ENCODE results near the gene HTT. TPM values are rescaled to one million over a fixed set of nuclear protein-coding genes. Genes with fewer than 3 reads are reported as not detected.

HTT gene
- total RNA-seq, 1 experiment from 2014 or later = 37.4 TPM

GRCh38 chr4:3108211-3108610 lies 33.7 kb downstream of the HTT start:
- no peaks in the 10 kb centered on the region for H3K27me3 ChIP-seq (ENCODE audit: insufficient read depth, low read length)
- H3K27ac ChIP-seq (ENCODE audit: low read depth, low read length) = no peak overlapping the region
- H3K4me3 ChIP-seq (replicated peaks in 1 of 2; ENCODE audit: low read depth in 1 of 2, low read length in 2 of 2) = no peak overlapping the region
- H3K4me2 ChIP-seq (ENCODE audit: low read length) = no peak overlapping the region
- DNase-seq (ENCODE audit: low read depth, low spot score) (no peak), ATAC-seq (no peak)
- H2AFZ ChIP-seq (ENCODE audit: low read depth, low read length, poor library complexity, severe bottlenecking) = no peak overlapping the region
- ChIA-PET POLR2A (no interaction called here), CTCF (interaction anchor here (1.6 kb wide), 1 partner anchor 335 kb away, joined by 7 read pairs; no protein-coding TSS in a partner anchor), RAD21 (ENCODE audit: low non-redundant PET in 1 of 2, low total read pairs in 2 of 2, uncharacterized antibody in 2 of 2, unreplicated experiment in 2 of 2) (no interaction called here)
- TF ChIP-seq, protein P1, sequence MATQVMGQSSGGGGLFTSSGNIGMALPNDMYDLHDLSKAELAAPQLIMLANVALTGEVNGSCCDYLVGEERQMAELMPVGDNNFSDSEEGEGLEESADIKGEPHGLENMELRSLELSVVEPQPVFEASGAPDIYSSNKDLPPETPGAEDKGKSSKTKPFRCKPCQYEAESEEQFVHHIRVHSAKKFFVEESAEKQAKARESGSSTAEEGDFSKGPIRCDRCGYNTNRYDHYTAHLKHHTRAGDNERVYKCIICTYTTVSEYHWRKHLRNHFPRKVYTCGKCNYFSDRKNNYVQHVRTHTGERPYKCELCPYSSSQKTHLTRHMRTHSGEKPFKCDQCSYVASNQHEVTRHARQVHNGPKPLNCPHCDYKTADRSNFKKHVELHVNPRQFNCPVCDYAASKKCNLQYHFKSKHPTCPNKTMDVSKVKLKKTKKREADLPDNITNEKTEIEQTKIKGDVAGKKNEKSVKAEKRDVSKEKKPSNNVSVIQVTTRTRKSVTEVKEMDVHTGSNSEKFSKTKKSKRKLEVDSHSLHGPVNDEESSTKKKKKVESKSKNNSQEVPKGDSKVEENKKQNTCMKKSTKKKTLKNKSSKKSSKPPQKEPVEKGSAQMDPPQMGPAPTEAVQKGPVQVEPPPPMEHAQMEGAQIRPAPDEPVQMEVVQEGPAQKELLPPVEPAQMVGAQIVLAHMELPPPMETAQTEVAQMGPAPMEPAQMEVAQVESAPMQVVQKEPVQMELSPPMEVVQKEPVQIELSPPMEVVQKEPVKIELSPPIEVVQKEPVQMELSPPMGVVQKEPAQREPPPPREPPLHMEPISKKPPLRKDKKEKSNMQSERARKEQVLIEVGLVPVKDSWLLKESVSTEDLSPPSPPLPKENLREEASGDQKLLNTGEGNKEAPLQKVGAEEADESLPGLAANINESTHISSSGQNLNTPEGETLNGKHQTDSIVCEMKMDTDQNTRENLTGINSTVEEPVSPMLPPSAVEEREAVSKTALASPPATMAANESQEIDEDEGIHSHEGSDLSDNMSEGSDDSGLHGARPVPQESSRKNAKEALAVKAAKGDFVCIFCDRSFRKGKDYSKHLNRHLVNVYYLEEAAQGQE (IDR thresholded peaks at IDR 0.05; ENCODE audit: low read depth) = no peak
- TF ChIP-seq ELF1 (IDR thresholded peaks at IDR 0.05; ENCODE audit: borderline replicate concordance, low read depth) = no peak
- no peak for TF ChIP-seq POLR2A (IDR thresholded peaks at IDR 0.05; ENCODE audit: borderline replicate concordance, extremely low read depth, insufficient read depth, insufficient read length)
- no peak for TF ChIP-seq EZH2phosphoT487 (IDR thresholded peaks at IDR 0.05; ENCODE audit: borderline replicate concordance)
- TF ChIP-seq SP1 (IDR thresholded peaks at IDR 0.05; ENCODE audit: low read depth) = no peak
- TF ChIP-seq ZFX (IDR thresholded peaks at IDR 0.05) = no peak
- no peak for TF ChIP-seq RAD21 (IDR thresholded peaks at IDR 0.05; ENCODE audit: low read depth)
- no peak for TF ChIP-seq JUND (IDR thresholded peaks at IDR 0.05)
- TF ChIP-seq, protein P2, sequence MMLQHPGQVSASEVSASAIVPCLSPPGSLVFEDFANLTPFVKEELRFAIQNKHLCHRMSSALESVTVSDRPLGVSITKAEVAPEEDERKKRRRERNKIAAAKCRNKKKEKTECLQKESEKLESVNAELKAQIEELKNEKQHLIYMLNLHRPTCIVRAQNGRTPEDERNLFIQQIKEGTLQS (IDR thresholded peaks at IDR 0.05) = no peak
- no peak for TF ChIP-seq EZH2 (IDR thresholded peaks at IDR 0.05)
- TF ChIP-seq TCF7L2 (IDR thresholded peaks at IDR 0.05; ENCODE audit: borderline replicate concordance, extremely low read depth, insufficient read depth, insufficient read length) = no peak
- TF ChIP-seq YY1 (IDR thresholded peaks at IDR 0.05; ENCODE audit: extremely low read depth, insufficient replicate concordance, low read depth, low read length) = no peak
- TF ChIP-seq, protein P3, sequence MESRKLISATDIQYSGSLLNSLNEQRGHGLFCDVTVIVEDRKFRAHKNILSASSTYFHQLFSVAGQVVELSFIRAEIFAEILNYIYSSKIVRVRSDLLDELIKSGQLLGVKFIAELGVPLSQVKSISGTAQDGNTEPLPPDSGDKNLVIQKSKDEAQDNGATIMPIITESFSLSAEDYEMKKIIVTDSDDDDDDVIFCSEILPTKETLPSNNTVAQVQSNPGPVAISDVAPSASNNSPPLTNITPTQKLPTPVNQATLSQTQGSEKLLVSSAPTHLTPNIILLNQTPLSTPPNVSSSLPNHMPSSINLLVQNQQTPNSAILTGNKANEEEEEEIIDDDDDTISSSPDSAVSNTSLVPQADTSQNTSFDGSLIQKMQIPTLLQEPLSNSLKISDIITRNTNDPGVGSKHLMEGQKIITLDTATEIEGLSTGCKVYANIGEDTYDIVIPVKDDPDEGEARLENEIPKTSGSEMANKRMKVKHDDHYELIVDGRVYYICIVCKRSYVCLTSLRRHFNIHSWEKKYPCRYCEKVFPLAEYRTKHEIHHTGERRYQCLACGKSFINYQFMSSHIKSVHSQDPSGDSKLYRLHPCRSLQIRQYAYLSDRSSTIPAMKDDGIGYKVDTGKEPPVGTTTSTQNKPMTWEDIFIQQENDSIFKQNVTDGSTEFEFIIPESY (IDR thresholded peaks at IDR 0.05; ENCODE audit: extremely low read depth, insufficient replicate concordance, low read length) = no peak
- TF ChIP-seq CBX3 (IDR thresholded peaks at IDR 0.05; ENCODE audit: low read depth) = no peak
- TF ChIP-seq SIN3A (IDR thresholded peaks at IDR 0.05; ENCODE audit: low read depth) = no peak
- no peak for TF ChIP-seq SRF (IDR thresholded peaks at IDR 0.05; ENCODE audit: low read depth)
- no peak for TF ChIP-seq FOSL1 (IDR thresholded peaks at IDR 0.05; ENCODE audit: low read depth)
- intact Hi-C loops (cut with micrococcal nuclease) = no loop called here
- BruUV-seq (replicated peaks) = no TSS peak
- peaks cover 16 to 18% of the 10 kb centered on the region in 2 experiments for H3K36me3 ChIP-seq (ENCODE audit: control insufficient read depth in 1 of 2, insufficient read depth in 2 of 2, low read length in 2 of 2)
- H3K9me3 ChIP-seq (ENCODE audit: control insufficient read depth in 1 of 2, insufficient read depth in 1 of 2, low read depth in 1 of 2, low read length in 2 of 2) = no peaks in the 10 kb centered on the region
- peaks cover 0 to 9% of the 10 kb centered on the region in 2 experiments; a peak in 1 of 4 replicates for H3K4me1 ChIP-seq (ENCODE audit: control insufficient read depth in 1 of 2, insufficient read depth in 2 of 2, low read length in 2 of 2)
- H3K9ac ChIP-seq (ENCODE audit: low read length) = no peak overlapping the region
- no peaks in the 10 kb centered on the region for H3K79me2 ChIP-seq (ENCODE audit: insufficient read depth, low read length)
- no peaks in the 10 kb centered on the region for H3K9me2 ChIP-seq (ENCODE audit: insufficient read depth)
- H4K20me1 ChIP-seq (ENCODE audit: insufficient read depth) = no peaks in the 10 kb centered on the region
